Measurements from ENCODE around the gene SF3B2.
A peak's percentile ranks its signal among the peaks of the same experiment; 100 is the strongest.
"Not testable (repeated sequence)": the region's sequence is repeated elsewhere in the genome, so short reads cannot be mapped to it uniquely, and the experiment has no call there.

Gene SF3B2

GRCh38 chr11:66016793-66017177 is 35.4 kb upstream of the SF3B2 start:
- DNase-seq = no peak

- no peak for DNase-seq
Measured at GRCh38 chr11:66017321-66017720, 34.8 kb upstream of the SF3B2 start.

- DNase-seq = no peak
Measured at GRCh38 chr11:66020212-66020611, 32.0 kb upstream of the SF3B2 start.

- peak in 1 of 2 experiments; percentile 36 for DNase-seq
Measured at GRCh38 chr11:66020618-66021357, 31.4 kb upstream of the SF3B2 start.

GRCh38 chr11:66022401-66023185 is 29.6 kb upstream of the SF3B2 start:
- peak; percentile 85 to 88 for DNase-seq

- DNase-seq = not testable (repeated sequence)
Measured at GRCh38 chr11:66023186-66023440, 29.1 kb upstream of the SF3B2 start.

GRCh38 chr11:66026017-66026529 is 26.1 kb upstream of the SF3B2 start, which contains the start of gene CATSPER1:
CATSPER1 (minus strand) TSS chr11:66026479; CDS start chr11:66026379, 100 bp downstream.
- no peak for DNase-seq

GRCh38 chr11:66032957-66033735 is 19.0 kb upstream of the SF3B2 start:
- DNase-seq = no peak

- DNase-seq = no peak
Measured at GRCh38 chr11:66035653-66036333, 16.4 kb upstream of the SF3B2 start.

- no peak for DNase-seq
Measured at GRCh38 chr11:66036334-66036710, 15.8 kb upstream of the SF3B2 start.

- no peak for DNase-seq
Measured at GRCh38 chr11:66037327-66037726, 14.8 kb upstream of the SF3B2 start.

- DNase-seq = no peak
Measured at GRCh38 chr11:66039765-66040164, 12.4 kb upstream of the SF3B2 start.

- no peak for DNase-seq
Measured at GRCh38 chr11:66042227-66042995, 9.8 kb upstream of the SF3B2 start.

- DNase-seq = no peak
Measured at GRCh38 chr11:66042996-66043906, 8.9 kb upstream of the SF3B2 start.

GRCh38 chr11:66044757-66045156 is 7.4 kb upstream of the SF3B2 start:
- DNase-seq = no peak

- peak; percentile 83 to 88 for DNase-seq
Measured at GRCh38 chr11:66045177-66045639, 7.0 kb upstream of the SF3B2 start.

GRCh38 chr11:66046901-66047300 is 5.3 kb upstream of the SF3B2 start:
- no peak for DNase-seq

GRCh38 chr11:66047541-66048365 is 4.4 kb upstream of the SF3B2 start:
- no peak for DNase-seq

- no peak for DNase-seq
Measured at GRCh38 chr11:66048547-66049323, 3.4 kb upstream of the SF3B2 start, which contains the start of gene GAL3ST3. GAL3ST3 (minus strand) TSS chr11:66049161; CDS start chr11:66045415, 3,746 bp downstream.

All from activated CD4-positive, alpha-beta T cell treated with anti-CD3 and anti-CD28 coated beads, Interleukin-2, amount 50 U/mL, for 48 hours (primary cell).